Heart left ventricle (tissue), 16 donors: ENCODE data around the gene TASL. TPM values are rescaled to one million over a fixed set of nuclear protein-coding genes. Genes with fewer than 3 reads are reported as not detected.

Source experiments
- ATAC-seq, 4 donors: fragments of 200-7000 bp; cut with Tn5 transposase; one replicate each; pipeline ENCODE4 v1.9.1; 2020 to 2022; ENCODE audit warnings: moderate library complexity in 4 of 4, mild to moderate bottlenecking in 3 of 4, moderate number of reproducible peaks in 1 of 4
- DNase-seq, 5 donors: peaks; one replicate each; pipeline ENCODE4 v3.0.0-alpha.2; 2020
- H3K27ac ChIP-seq, 12 donors: fragments of 200-600 bp; sonication (generic) in 4 of 12; one replicate each; pipeline versions ENCODE4 v1.5.0 to v1.8.0; 2016 to 2022; ENCODE audit warnings: mild to moderate bottlenecking in 2 of 12
- H3K27me3 ChIP-seq, 9 donors: fragments of 200-600 bp; sonication (generic) in 2 of 9; one replicate each; pipeline versions ENCODE4 v1.5.1 to v1.8.0; 2016 to 2022; ENCODE audit warnings: mild to moderate bottlenecking in 3 of 9
- H3K36me3 ChIP-seq, 9 donors: fragments of 200-600 bp; sonication (generic) in 2 of 9; one replicate each; pipeline versions ENCODE4 v1.5.0 to v1.8.0; 2018 to 2022; ENCODE audit warnings: mild to moderate bottlenecking in 2 of 9
- H3K4me1 ChIP-seq, 12 donors: fragments of 200-600 bp; sonication (generic) in 4 of 12; one replicate each; pipeline versions ENCODE4 v1.5.0 to v1.8.0; 2016 to 2022; ENCODE audit warnings: mild to moderate bottlenecking in 3 of 12
- H3K4me3 ChIP-seq, 12 donors: fragments of 200-600 bp; sonication (generic) in 4 of 12; one replicate each; pipeline versions ENCODE4 v1.5.0 to v1.8.0; 2017 to 2022; ENCODE audit warnings: mild to moderate bottlenecking in 9 of 12, moderate library complexity in 4 of 12
- H3K9me3 ChIP-seq, 12 donors: fragments of 200-600 bp; sonication (generic) in 4 of 12; one replicate each; pipeline versions ENCODE4 v1.5.0 to v1.8.0; 2016 to 2022; ENCODE audit warnings: mild to moderate bottlenecking in 1 of 12
- POLR2A ChIP-seq, 2 donors: fragments of 450-650 bp; IDR thresholded peaks; one replicate each; pipeline ENCODE4 v1.6.1; 2017; ENCODE audit warnings: antibody characterized with exemption in 2 of 2, mild to moderate bottlenecking in 2 of 2, moderate library complexity in 2 of 2
- WGBS, 4 donors: extraction: QIAGEN DNeasy Blood & Tissue Kit in 2 of 4; methylation state at CpG; one replicate each; pipeline versions ENCODE4 v1.1.5 to v1.1.7; 2013 to 2018; 5-methylcytosine and 5-hydroxymethylcytosine counted together
- intact Hi-C, 10 donors: fragments of 100-400 bp; cut with DNase I; formaldehyde crosslinking; loops; one replicate each; pipeline versions ENCODE4 v1.11.1 to v1.14.2; 2022
- polyA plus RNA-seq, 2 donors: library from polyadenylated mRNA; stranded (reverse); fragments of 200-250 nt; gene quantifications; one replicate each; pipeline ENCODE4 v1.2.3, GENCODE V29; 2013
- total RNA-seq, 9 donors: library from RNA; depleted of rRNA in 2 of 9; stranded (reverse); fragments of >200 nt in 2 of 9; fragmentation: NEBNext Ultra II Directional in 3 of 9; extraction: Animal tissue kit (Norgen Biotek cat#: 25700) in 3 of 9; gene quantifications; one replicate each; pipeline versions ENCODE4 v1.1.0 to v1.2.4, GENCODE V29; 2016 to 2023
- TF ChIP-seq, protein P1 (sequence below), 12 donors: fragments of 200-600 bp; sonication (generic) in 4 of 12; IDR thresholded peaks; one replicate each; pipeline versions ENCODE4 v1.5.0 to v1.8.0; 2018 to 2022; ENCODE audit warnings: antibody characterized with exemption in 12 of 12, mild to moderate bottlenecking in 5 of 12
- donor health status: ischemic (EF 13 %, LVEDD 7.1; RV severe dilation, severe dysfunction).
- donor health status: healthy with polysubstance abuse.
- donor health status: DM: no; HTN: yes; CAD: no.
- donor health status: DM: no; HTN: no; CAD: no.
- donor health status: ischemic (EF 25% LVEDD 6.9; RV normal size, moderate dysfunction).
- donor health status: ischemic (EF 25% LVEDD 5.7; RV mildly dilated, moderate dysfunction).
- donor health status: healthy.
- donor health status: DM: yes; HTN: yes; CAD: no.
- donor health status: ischemic (EF 35%, LVEDD 5.7; RV mildly dilated, moderate dysfunction).
- donor health status: nonischemic (EF 11% LVEDD 7.7; RV severe dilation, severe dysfunction).
- donor health status: DM: yes; HTN: yes; CAD: no.
- donor health status: PGD.
- donor health status: ischemic (EF 29% LVEDD 5.4; RV normal size, mild dysfunction).
- donor health status: nonischemic (EF 23%, LVEDD 6.1; RV moderate dilation, normal function).

Gene TASL
- total and polyA plus RNA-seq, 11 donors, result 0.15 to 5.2 (median 0.33) TPM; not detected in 2

DNA sequence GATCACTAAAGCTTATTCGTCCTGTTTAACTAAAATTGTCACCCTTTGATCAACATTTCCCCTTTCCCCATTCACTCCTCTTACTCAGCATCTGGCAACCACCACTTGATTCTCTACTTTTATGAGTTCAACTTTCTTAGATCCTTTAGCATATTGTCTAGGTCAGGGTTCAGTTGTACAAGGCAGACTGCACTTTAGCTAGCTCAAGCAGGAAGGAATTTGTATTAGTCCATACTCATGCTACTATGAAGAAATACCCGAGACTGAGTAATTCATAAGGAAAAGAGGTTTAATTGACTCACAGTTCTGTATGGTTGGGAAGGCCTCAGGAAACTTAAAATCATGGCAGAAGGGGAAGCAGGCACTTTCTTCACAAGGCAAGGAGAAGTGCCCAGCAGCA is 44.3 kb downstream of the TASL start:
- Histone ChIP-seq H3K27me3 (peaks cover 0 to 5% (median 0%) of the 10 kb centered on the region in 9 donors), H3K4me3 (no peak overlapping the region), H3K36me3 (no peaks in the 10 kb centered on the region), H3K27ac (no peak overlapping the region), H3K4me1 (no peaks in the 10 kb centered on the region), H3K9me3 (no peaks in the 10 kb centered on the region)
- WGBS, 4 donors, result 51 to 80% (median 68%) methylated on average over 2 of the region's 2 CpGs
- intact Hi-C loops, result loop anchor here in 1 of 10 donors (10.0 kb wide), 1 partner anchor 58 kb away; no protein-coding TSS in a partner anchor
- no peak for ATAC-seq
- DNase-seq, result no peak
- no peak for TF ChIP-seq POLR2A (IDR thresholded peaks at IDR 0.05)
- TF ChIP-seq, protein P1, sequence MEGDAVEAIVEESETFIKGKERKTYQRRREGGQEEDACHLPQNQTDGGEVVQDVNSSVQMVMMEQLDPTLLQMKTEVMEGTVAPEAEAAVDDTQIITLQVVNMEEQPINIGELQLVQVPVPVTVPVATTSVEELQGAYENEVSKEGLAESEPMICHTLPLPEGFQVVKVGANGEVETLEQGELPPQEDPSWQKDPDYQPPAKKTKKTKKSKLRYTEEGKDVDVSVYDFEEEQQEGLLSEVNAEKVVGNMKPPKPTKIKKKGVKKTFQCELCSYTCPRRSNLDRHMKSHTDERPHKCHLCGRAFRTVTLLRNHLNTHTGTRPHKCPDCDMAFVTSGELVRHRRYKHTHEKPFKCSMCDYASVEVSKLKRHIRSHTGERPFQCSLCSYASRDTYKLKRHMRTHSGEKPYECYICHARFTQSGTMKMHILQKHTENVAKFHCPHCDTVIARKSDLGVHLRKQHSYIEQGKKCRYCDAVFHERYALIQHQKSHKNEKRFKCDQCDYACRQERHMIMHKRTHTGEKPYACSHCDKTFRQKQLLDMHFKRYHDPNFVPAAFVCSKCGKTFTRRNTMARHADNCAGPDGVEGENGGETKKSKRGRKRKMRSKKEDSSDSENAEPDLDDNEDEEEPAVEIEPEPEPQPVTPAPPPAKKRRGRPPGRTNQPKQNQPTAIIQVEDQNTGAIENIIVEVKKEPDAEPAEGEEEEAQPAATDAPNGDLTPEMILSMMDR (IDR thresholded peaks at IDR 0.05), result no peak

DNA sequence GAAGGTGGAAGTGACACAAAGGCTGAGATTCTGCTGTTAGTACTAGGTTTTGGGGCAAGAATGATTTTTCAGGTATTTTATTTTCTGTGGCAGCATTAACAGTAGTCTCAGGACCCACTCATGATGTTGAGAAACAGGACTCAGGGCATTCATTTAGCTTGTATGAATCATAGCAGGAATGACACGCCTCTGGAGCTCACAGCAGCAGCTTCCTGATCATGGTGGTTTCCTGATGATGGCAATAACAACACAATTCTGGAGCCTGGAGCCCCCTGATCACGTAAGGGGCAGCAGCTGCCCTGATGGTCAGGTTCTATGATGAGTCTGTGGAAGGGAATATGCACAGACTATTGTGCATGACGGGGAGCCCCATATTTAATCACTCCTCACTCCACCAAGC is 47.0 kb downstream of the TASL start:
- no peak for TF ChIP-seq POLR2A (IDR thresholded peaks at IDR 0.05)
- TF ChIP-seq, protein P1 (IDR thresholded peaks at IDR 0.05), result no peak
- Histone ChIP-seq H3K4me1 (no peaks in the 10 kb centered on the region), H3K4me3 (no peak overlapping the region), H3K9me3 (peaks cover 0 to 6% (median 0%) of the 10 kb centered on the region in 12 donors), H3K27me3 (peaks cover 0 to 5% (median 0%) of the 10 kb centered on the region in 9 donors), H3K36me3 (no peaks in the 10 kb centered on the region), H3K27ac (no peak overlapping the region)
- DNase-seq (no peak), ATAC-seq (no peak)
- 49 to 73% (median 59%) methylated on average over 3 of the region's 3 CpGs for WGBS, 4 donors
- intact Hi-C loops, result loop anchor here in 1 of 10 donors (10.0 kb wide), 1 partner anchor 56 kb away; no protein-coding TSS in a partner anchor

DNA sequence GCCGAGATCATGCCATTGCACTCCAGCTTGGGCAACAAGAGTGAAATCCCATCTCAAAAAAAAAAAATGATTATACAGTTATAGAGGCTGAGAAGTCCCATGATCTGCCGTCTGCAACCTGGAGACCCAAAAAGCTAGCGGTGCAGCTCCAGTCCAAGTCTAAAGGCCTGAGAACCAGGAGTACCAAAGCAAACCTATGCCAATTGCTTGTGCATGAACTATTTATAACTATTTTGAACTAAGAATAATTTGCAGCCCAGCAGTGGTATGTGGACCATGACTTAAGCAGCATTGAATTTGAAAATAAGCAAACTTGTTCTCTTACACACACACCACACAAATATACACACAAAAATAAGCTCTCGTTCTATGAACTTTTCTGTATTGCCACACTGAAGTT is 51.8 kb downstream of the TASL start:
- TF ChIP-seq POLR2A (IDR thresholded peaks at IDR 0.05), result no peak
- TF ChIP-seq, protein P1 (IDR thresholded peaks at IDR 0.05), result no peak
- no peaks in the 10 kb centered on the region for H3K36me3 ChIP-seq
- H3K4me1 ChIP-seq, result no peaks in the 10 kb centered on the region
- DNase-seq (no peak), ATAC-seq (peak; percentile 68 to 83 (median 78))
- peak overlapping the region in 3 of 12 donors; percentile 19 to 52 (median 34) for H3K27ac ChIP-seq
- 58 to 66% (median 63%) methylated on average over 4 of the region's 4 CpGs for WGBS, 4 donors
- H3K4me3 ChIP-seq, result no peak overlapping the region
- no peaks in the 10 kb centered on the region for H3K27me3 ChIP-seq
- H3K9me3 ChIP-seq, result peaks cover 0 to 6% (median 0%) of the 10 kb centered on the region in 12 donors
- intact Hi-C loops, result no loop called here

DNA sequence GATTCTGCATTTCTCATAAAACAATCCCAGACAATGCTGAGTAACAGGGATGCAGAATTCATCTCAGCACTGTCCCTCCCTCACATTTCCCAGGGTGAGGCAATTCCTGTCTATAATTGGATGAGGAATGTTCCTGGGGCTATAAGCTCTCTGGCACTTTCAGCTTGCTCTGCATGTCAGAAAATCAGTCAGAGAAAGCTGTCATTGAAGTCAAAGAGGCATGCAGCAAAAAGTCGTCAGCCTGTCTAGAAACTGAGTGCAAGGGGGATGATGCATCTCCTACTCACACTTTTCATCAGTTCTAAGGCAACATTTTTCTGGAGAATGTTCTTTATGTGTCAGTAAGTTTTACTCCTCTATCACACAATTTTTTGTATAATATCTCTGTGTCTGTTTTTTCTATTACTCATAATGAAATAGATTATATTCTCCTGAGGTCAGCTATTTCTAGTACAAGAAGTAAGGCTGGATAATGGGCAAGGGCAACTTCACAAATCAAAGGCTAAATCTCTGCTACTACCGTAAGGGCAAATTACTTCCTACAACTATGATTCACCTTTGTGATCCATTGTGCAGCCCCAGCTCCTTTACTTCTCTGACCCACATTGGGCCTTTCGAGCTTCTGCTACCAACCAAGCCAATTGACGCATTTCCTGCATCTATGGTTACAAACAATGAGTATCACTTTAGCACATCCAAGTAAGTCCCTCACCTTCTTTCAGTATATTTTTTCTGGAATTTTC is 56.0 kb downstream of the TASL start:
- TF ChIP-seq, protein P1 (IDR thresholded peaks at IDR 0.05), result no peak
- no peak for TF ChIP-seq POLR2A (IDR thresholded peaks at IDR 0.05)
- Histone ChIP-seq H3K9me3 (no peaks in the 10 kb centered on the region), H3K36me3 (no peaks in the 10 kb centered on the region), H3K4me1 (no peaks in the 10 kb centered on the region), H3K27ac (no peak overlapping the region), H3K4me3 (no peak overlapping the region), H3K27me3 (no peaks in the 10 kb centered on the region)
- 57 to 67% (median 63%) methylated on average over 4 of the region's 4 CpGs for WGBS, 4 donors
- intact Hi-C loops, result no loop called here
- ATAC-seq (peak in 1 of 4 donors; percentile 39), DNase-seq (no peak)
